ENCODE results near the gene TEX14.
A peak's percentile ranks its signal among the peaks of the same experiment; 100 is the strongest.
"Not testable (repeated sequence)": the region's sequence is repeated elsewhere in the genome, so short reads cannot be mapped to it uniquely, and the experiment has no call there.

TEX14 gene

GRCh38 chr17:58556833-58557250 is 135.0 kb downstream of the TEX14 start:
- DNase-seq, result no peak

- DNase-seq, result not testable (repeated sequence)
Measured at GRCh38 chr17:58555109-58555508, 136.7 kb downstream of the TEX14 start.

GRCh38 chr17:58541249-58541648 is 150.6 kb downstream of the TEX14 start:
- DNase-seq, result no peak

- DNase-seq, result no peak
Measured at GRCh38 chr17:58539698-58540097, 152.1 kb downstream of the TEX14 start.

GRCh38 chr17:58538811-58539409 is 152.9 kb downstream of the TEX14 start:
- DNase-seq, result no peak

GRCh38 chr17:58537266-58537665 is 154.6 kb downstream of the TEX14 start:
- no peak for DNase-seq

GRCh38 chr17:58536542-58536941 is 155.3 kb downstream of the TEX14 start:
- DNase-seq, result no peak

- no peak for DNase-seq
Measured at GRCh38 chr17:58535431-58535830, 156.4 kb downstream of the TEX14 start.

- no peak for DNase-seq
Measured at GRCh38 chr17:58534901-58535421, 156.9 kb downstream of the TEX14 start.

GRCh38 chr17:58534331-58534730 is 157.5 kb downstream of the TEX14 start:
- no peak for DNase-seq

GRCh38 chr17:58533616-58534188 is 158.1 kb downstream of the TEX14 start:
- DNase-seq, result no peak

GRCh38 chr17:58532555-58532951 is 159.3 kb downstream of the TEX14 start:
- no peak for DNase-seq

- no peak for DNase-seq
Measured at GRCh38 chr17:58531661-58532554, 159.9 kb downstream of the TEX14 start.

- DNase-seq, result no peak
Measured at GRCh38 chr17:58531122-58531521, 160.7 kb downstream of the TEX14 start.

GRCh38 chr17:58530655-58531054 is 161.2 kb downstream of the TEX14 start:
- no peak for DNase-seq

- DNase-seq, result no peak
Measured at GRCh38 chr17:58529275-58529674, 162.6 kb downstream of the TEX14 start.

- no peak for DNase-seq
Measured at GRCh38 chr17:58528443-58528842, 163.4 kb downstream of the TEX14 start.

- DNase-seq, result no peak
Measured at GRCh38 chr17:58527949-58528348, 163.9 kb downstream of the TEX14 start.

- DNase-seq, result no peak
Measured at GRCh38 chr17:58527306-58527705, 164.5 kb downstream of the TEX14 start.

GRCh38 chr17:58525239-58525638 is 166.6 kb downstream of the TEX14 start:
- DNase-seq, result no peak

- no peak for DNase-seq
Measured at GRCh38 chr17:58521680-58522079, 170.2 kb downstream of the TEX14 start.

- DNase-seq, result no peak
Measured at GRCh38 chr17:58520843-58521430, 170.9 kb downstream of the TEX14 start.

GRCh38 chr17:58517928-58518609 is 173.8 kb downstream of the TEX14 start:
- peak; percentile 99 for DNase-seq
